HEK293 (cell line): Measurements from ENCODE around the gene KDM5D.

ENCODE experiments used
- YY2 ChIP-seq: fragments of 450-650 bp; formaldehyde crosslinking; IDR thresholded peaks from 2 replicates; pipeline ENCODE4 v1.5.1; 2016; ENCODE audit warnings: missing biosample characterization, missing genetic modification characterization
- ZNF114 ChIP-seq: fragments of 450-650 bp; formaldehyde crosslinking; IDR thresholded peaks from 2 replicates; pipeline ENCODE4 v1.5.0; 2017; ENCODE audit warnings: missing biosample characterization, missing genetic modification characterization
- ZNF223 ChIP-seq: fragments of 450-650 bp; formaldehyde crosslinking; IDR thresholded peaks from 2 replicates; pipeline ENCODE4 v1.5.1; 2016; ENCODE audit warnings: missing biosample characterization, missing genetic modification characterization
- ZNF394 ChIP-seq: fragments of 450-650 bp; formaldehyde crosslinking; IDR thresholded peaks from 2 replicates; pipeline ENCODE4 v1.5.1; 2016; ENCODE audit warnings: missing biosample characterization, missing genetic modification characterization, mild to moderate bottlenecking, moderate library complexity, borderline replicate concordance
- ZNF629 ChIP-seq: fragments of 450-650 bp; formaldehyde crosslinking; IDR thresholded peaks from 2 replicates; pipeline ENCODE4 v1.5.1; 2017; ENCODE audit warnings: missing biosample characterization, missing genetic modification characterization
- ZNF777 ChIP-seq: fragments of 450-650 bp; formaldehyde crosslinking; IDR thresholded peaks from 2 replicates; pipeline ENCODE4 v1.5.1; 2017; ENCODE audit warnings: missing biosample characterization, missing genetic modification characterization, borderline replicate concordance
- TF ChIP-seq, protein P1 (sequence below): fragments of 450-650 bp; formaldehyde crosslinking; IDR thresholded peaks from 2 replicates; pipeline ENCODE4 v1.5.1; 2016; ENCODE audit warnings: missing biosample characterization, missing genetic modification characterization, low read depth
- TF ChIP-seq, protein P2 (sequence below): fragments of 450-650 bp; formaldehyde crosslinking; IDR thresholded peaks from 2 replicates; pipeline ENCODE4 v1.5.1; 2016; ENCODE audit warnings: missing biosample characterization, missing genetic modification characterization
- TF ChIP-seq, protein P3 (sequence below): fragments of 450-650 bp; formaldehyde crosslinking; IDR thresholded peaks from 2 replicates; pipeline ENCODE4 v1.5.1; 2016; ENCODE audit warnings: missing biosample characterization, missing genetic modification characterization
- TF ChIP-seq, protein P4 (sequence below): fragments of 450-650 bp; IDR thresholded peaks from 2 replicates; pipeline ENCODE4 v1.5.1; 2018; ENCODE audit warnings: missing biosample characterization, mild to moderate bottlenecking, missing genetic modification characterization
- TF ChIP-seq, protein P5 (sequence below): fragments of 450-650 bp; formaldehyde crosslinking; IDR thresholded peaks from 2 replicates; pipeline ENCODE4 v1.5.1; 2017; ENCODE audit warnings: missing biosample characterization, missing genetic modification characterization

DNA sequence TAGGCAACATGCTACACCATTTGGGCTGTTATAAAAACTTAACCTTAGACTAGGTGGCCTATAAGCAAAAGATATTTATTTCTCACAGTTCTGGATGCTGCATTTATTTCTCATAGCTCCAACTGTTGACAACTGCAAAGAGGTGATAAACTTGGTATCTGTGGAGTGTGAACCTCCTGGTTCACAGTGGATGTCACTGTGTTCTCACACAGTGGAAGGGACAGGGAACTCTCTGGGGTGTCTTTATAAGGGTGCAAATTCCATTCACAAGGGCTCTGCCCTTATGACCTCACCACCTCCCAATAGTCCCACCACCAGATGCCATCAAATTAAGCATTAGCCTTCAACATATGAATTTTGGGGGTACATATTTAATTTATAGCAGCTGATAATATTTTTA is 46.0 kb downstream of the KDM5D start:
- TF ChIP-seq, protein P1, sequence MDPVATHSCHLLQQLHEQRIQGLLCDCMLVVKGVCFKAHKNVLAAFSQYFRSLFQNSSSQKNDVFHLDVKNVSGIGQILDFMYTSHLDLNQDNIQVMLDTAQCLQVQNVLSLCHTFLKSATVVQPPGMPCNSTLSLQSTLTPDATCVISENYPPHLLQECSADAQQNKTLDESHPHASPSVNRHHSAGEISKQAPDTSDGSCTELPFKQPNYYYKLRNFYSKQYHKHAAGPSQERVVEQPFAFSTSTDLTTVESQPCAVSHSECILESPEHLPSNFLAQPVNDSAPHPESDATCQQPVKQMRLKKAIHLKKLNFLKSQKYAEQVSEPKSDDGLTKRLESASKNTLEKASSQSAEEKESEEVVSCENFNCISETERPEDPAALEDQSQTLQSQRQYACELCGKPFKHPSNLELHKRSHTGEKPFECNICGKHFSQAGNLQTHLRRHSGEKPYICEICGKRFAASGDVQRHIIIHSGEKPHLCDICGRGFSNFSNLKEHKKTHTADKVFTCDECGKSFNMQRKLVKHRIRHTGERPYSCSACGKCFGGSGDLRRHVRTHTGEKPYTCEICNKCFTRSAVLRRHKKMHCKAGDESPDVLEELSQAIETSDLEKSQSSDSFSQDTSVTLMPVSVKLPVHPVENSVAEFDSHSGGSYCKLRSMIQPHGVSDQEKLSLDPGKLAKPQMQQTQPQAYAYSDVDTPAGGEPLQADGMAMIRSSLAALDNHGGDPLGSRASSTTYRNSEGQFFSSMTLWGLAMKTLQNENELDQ (tag by site-specific recombination): no peak
- TF ChIP-seq ZNF114 (tag by site-specific recombination) (no peak), ZNF394 (tag by site-specific recombination) (no peak), ZNF777 (tag by site-specific recombination) (no peak), ZNF629 (tag by site-specific recombination) (no peak), ZNF223 (tag by site-specific recombination) (no peak), YY2 (tag by site-specific recombination) (no peak)
- TF ChIP-seq, protein P2, sequence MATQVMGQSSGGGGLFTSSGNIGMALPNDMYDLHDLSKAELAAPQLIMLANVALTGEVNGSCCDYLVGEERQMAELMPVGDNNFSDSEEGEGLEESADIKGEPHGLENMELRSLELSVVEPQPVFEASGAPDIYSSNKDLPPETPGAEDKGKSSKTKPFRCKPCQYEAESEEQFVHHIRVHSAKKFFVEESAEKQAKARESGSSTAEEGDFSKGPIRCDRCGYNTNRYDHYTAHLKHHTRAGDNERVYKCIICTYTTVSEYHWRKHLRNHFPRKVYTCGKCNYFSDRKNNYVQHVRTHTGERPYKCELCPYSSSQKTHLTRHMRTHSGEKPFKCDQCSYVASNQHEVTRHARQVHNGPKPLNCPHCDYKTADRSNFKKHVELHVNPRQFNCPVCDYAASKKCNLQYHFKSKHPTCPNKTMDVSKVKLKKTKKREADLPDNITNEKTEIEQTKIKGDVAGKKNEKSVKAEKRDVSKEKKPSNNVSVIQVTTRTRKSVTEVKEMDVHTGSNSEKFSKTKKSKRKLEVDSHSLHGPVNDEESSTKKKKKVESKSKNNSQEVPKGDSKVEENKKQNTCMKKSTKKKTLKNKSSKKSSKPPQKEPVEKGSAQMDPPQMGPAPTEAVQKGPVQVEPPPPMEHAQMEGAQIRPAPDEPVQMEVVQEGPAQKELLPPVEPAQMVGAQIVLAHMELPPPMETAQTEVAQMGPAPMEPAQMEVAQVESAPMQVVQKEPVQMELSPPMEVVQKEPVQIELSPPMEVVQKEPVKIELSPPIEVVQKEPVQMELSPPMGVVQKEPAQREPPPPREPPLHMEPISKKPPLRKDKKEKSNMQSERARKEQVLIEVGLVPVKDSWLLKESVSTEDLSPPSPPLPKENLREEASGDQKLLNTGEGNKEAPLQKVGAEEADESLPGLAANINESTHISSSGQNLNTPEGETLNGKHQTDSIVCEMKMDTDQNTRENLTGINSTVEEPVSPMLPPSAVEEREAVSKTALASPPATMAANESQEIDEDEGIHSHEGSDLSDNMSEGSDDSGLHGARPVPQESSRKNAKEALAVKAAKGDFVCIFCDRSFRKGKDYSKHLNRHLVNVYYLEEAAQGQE: no peak
- TF ChIP-seq, protein P3, sequence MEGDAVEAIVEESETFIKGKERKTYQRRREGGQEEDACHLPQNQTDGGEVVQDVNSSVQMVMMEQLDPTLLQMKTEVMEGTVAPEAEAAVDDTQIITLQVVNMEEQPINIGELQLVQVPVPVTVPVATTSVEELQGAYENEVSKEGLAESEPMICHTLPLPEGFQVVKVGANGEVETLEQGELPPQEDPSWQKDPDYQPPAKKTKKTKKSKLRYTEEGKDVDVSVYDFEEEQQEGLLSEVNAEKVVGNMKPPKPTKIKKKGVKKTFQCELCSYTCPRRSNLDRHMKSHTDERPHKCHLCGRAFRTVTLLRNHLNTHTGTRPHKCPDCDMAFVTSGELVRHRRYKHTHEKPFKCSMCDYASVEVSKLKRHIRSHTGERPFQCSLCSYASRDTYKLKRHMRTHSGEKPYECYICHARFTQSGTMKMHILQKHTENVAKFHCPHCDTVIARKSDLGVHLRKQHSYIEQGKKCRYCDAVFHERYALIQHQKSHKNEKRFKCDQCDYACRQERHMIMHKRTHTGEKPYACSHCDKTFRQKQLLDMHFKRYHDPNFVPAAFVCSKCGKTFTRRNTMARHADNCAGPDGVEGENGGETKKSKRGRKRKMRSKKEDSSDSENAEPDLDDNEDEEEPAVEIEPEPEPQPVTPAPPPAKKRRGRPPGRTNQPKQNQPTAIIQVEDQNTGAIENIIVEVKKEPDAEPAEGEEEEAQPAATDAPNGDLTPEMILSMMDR (tag by site-specific recombination): no peak
- TF ChIP-seq, protein P4, sequence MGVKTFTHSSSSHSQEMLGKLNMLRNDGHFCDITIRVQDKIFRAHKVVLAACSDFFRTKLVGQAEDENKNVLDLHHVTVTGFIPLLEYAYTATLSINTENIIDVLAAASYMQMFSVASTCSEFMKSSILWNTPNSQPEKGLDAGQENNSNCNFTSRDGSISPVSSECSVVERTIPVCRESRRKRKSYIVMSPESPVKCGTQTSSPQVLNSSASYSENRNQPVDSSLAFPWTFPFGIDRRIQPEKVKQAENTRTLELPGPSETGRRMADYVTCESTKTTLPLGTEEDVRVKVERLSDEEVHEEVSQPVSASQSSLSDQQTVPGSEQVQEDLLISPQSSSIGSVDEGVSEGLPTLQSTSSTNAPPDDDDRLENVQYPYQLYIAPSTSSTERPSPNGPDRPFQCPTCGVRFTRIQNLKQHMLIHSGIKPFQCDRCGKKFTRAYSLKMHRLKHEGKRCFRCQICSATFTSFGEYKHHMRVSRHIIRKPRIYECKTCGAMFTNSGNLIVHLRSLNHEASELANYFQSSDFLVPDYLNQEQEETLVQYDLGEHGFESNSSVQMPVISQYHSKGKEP: no peak
- TF ChIP-seq, protein P5, sequence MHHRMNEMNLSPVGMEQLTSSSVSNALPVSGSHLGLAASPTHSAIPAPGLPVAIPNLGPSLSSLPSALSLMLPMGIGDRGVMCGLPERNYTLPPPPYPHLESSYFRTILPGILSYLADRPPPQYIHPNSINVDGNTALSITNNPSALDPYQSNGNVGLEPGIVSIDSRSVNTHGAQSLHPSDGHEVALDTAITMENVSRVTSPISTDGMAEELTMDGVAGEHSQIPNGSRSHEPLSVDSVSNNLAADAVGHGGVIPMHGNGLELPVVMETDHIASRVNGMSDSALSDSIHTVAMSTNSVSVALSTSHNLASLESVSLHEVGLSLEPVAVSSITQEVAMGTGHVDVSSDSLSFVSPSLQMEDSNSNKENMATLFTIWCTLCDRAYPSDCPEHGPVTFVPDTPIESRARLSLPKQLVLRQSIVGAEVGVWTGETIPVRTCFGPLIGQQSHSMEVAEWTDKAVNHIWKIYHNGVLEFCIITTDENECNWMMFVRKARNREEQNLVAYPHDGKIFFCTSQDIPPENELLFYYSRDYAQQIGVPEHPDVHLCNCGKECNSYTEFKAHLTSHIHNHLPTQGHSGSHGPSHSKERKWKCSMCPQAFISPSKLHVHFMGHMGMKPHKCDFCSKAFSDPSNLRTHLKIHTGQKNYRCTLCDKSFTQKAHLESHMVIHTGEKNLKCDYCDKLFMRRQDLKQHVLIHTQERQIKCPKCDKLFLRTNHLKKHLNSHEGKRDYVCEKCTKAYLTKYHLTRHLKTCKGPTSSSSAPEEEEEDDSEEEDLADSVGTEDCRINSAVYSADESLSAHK (tag by site-specific recombination): no peak
